GM20000 (cell line): ENCODE measurements around the gene RRAD.

Experiments
- DNase-seq: peaks from one replicate; pipeline ENCODE4 v3.0.0; 2012; ENCODE audit warnings: low spot score
- CTCF ChIP-seq: IDR thresholded peaks from 2 replicates; pipeline ENCODE4 v1.5.1; 2012; ENCODE audit warnings: mild to moderate bottlenecking, control low read depth; ENCODE audit errors: extremely low read depth, missing control alignments

RRAD gene

GRCh38 chr16:66915041-66915440 lies 10.3 kb downstream of the RRAD start:
- DNase-seq, result no peak
- TF ChIP-seq CTCF, result no peak

- no peak for DNase-seq
- TF ChIP-seq CTCF, result no peak
These were observed 10.8 kb downstream of the RRAD start for GRCh38 chr16:66914541-66914940.

GRCh38 chr16:66913711-66914110 lies 11.6 kb downstream of the RRAD start:
- TF ChIP-seq CTCF, result no peak
- DNase-seq, result no peak

- no peak for TF ChIP-seq CTCF
- no peak for DNase-seq
These were observed 12.3 kb downstream of the RRAD start for GRCh38 chr16:66913081-66913480.

GRCh38 chr16:66911801-66912200 lies 13.5 kb downstream of the RRAD start:
- TF ChIP-seq CTCF, result no peak
- no peak for DNase-seq

GRCh38 chr16:66911112-66911511 lies 14.2 kb downstream of the RRAD start:
- no peak for TF ChIP-seq CTCF
- DNase-seq, result no peak

- no peak for TF ChIP-seq CTCF
- no peak for DNase-seq
These were observed 15.0 kb downstream of the RRAD start for GRCh38 chr16:66910175-66910940.
